Measurements from ENCODE around the gene EIF3K.

EIF3K gene

DNA sequence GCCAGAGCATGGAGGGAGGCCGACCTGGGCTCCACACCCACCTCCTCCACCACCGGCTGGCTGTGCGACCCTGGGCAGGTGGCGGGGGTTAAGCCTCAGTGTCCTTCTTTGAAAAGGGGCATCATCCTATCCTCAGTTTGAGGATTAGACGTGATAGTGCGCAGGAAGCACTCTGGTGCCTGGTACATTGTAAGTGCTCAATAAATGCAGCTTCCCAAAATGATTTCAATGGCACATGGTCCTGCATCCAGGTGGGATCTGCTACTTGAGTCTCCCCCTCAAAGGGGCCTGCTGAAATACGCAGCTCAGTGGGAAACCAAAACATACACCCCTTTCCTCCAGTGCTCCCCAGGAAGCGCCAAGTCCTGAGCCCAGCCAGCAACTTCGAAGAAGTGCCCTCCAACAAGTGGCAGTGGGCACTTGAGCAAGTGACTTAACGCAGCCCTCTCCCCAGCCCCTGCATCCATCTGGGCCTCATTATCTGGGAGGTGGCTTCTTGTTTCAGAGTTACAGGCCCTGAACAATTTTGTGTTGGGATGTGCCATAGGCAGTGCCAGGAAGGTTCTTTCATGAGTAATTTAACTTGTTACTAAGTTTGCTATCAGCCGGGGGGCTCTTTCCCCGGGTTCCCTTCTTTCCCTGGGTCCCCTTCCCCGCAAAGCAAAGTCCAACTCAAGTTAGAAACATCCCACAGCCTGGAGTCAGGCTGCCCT, 46.4 kb downstream of the EIF3K start:
- ATAC-seq: peak; percentile 3; the same call in 1 of the 3 replicates

DNA sequence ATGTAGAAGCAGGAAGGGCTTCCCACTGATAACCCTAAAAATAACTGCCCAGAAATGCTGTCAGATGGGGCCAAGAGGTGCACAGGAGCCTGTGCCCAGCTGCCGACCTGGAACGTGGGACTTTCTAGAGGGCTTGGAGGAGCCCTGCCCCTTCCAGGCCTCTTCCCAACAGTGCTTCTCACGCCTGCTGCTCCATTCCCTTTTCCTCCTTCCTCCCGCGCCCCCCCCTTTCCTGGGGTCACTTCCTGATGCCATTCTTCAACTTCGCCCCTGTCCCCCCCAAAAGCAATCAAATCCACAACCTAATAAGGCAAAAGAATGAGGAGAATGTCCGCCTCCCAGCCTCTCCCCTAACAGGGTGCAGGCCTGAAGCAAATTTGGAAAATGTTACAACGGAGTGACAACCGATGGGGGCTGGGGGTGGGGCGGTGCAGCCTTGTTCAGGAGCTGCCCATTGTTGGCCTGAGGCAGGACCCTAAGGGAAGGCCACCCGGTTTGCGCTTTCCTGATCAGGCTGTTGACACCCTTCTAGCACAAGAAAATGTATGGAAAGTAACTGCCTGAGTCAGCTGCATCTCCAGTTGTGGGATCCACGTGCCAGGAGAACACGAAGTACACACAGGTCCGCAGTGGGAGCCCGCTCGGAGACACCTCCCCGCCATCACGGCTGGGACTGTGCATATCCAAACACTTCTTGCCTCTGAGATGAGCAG, 47.1 kb downstream of the EIF3K start:
- TF ChIP-seq ISL1 (CRISPR knock-in tag; IDR thresholded peaks at IDR 0.05): no peak
- TF ChIP-seq, protein P1, sequence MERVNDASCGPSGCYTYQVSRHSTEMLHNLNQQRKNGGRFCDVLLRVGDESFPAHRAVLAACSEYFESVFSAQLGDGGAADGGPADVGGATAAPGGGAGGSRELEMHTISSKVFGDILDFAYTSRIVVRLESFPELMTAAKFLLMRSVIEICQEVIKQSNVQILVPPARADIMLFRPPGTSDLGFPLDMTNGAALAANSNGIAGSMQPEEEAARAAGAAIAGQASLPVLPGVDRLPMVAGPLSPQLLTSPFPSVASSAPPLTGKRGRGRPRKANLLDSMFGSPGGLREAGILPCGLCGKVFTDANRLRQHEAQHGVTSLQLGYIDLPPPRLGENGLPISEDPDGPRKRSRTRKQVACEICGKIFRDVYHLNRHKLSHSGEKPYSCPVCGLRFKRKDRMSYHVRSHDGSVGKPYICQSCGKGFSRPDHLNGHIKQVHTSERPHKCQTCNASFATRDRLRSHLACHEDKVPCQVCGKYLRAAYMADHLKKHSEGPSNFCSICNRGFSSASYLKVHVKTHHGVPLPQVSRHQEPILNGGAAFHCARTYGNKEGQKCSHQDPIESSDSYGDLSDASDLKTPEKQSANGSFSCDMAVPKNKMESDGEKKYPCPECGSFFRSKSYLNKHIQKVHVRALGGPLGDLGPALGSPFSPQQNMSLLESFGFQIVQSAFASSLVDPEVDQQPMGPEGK (CRISPR knock-in tag; IDR thresholded peaks at IDR 0.05; ENCODE audit: borderline replicate concordance): peak; percentile 61; the same call in 1 of the 2 replicates
- 0 out of 2 replicates have a peak, but pooled peaks have one; percentile 24 for TF ChIP-seq CSDC2 (CRISPR knock-in tag; IDR thresholded peaks at IDR 0.05)
- TF ChIP-seq RARB (CRISPR knock-in tag; IDR thresholded peaks at IDR 0.05): 0 out of 2 replicates have a peak, but pooled peaks have one; percentile 24
- peak; percentile 44 for ATAC-seq

More for the DNA sequence above, 46.4 kb downstream of the EIF3K start:
- TF ChIP-seq, protein P1 (CRISPR knock-in tag; IDR thresholded peaks at IDR 0.05; ENCODE audit: borderline replicate concordance): no peak
- TF ChIP-seq ZFP3 (CRISPR knock-in tag; IDR thresholded peaks at IDR 0.05): no peak
- no peak for TF ChIP-seq TOX (CRISPR knock-in tag; IDR thresholded peaks at IDR 0.05; ENCODE audit: borderline replicate concordance)
- no peak for TF ChIP-seq SNAI2 (CRISPR knock-in tag; IDR thresholded peaks at IDR 0.05)
- TF ChIP-seq, protein P2, sequence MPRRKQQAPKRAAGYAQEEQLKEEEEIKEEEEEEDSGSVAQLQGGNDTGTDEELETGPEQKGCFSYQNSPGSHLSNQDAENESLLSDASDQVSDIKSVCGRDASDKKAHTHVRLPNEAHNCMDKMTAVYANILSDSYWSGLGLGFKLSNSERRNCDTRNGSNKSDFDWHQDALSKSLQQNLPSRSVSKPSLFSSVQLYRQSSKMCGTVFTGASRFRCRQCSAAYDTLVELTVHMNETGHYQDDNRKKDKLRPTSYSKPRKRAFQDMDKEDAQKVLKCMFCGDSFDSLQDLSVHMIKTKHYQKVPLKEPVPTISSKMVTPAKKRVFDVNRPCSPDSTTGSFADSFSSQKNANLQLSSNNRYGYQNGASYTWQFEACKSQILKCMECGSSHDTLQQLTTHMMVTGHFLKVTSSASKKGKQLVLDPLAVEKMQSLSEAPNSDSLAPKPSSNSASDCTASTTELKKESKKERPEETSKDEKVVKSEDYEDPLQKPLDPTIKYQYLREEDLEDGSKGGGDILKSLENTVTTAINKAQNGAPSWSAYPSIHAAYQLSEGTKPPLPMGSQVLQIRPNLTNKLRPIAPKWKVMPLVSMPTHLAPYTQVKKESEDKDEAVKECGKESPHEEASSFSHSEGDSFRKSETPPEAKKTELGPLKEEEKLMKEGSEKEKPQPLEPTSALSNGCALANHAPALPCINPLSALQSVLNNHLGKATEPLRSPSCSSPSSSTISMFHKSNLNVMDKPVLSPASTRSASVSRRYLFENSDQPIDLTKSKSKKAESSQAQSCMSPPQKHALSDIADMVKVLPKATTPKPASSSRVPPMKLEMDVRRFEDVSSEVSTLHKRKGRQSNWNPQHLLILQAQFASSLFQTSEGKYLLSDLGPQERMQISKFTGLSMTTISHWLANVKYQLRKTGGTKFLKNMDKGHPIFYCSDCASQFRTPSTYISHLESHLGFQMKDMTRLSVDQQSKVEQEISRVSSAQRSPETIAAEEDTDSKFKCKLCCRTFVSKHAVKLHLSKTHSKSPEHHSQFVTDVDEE (CRISPR knock-in tag; IDR thresholded peaks at IDR 0.05): no peak
- TF ChIP-seq CSDC2 (CRISPR knock-in tag; IDR thresholded peaks at IDR 0.05): no peak
- no peak for TF ChIP-seq ZNF565 (CRISPR knock-in tag; conservative IDR thresholded peaks at IDR 0.05; ENCODE audit: low read depth)
- no peak for TF ChIP-seq ARNTL (CRISPR knock-in tag; IDR thresholded peaks at IDR 0.05; ENCODE audit: borderline replicate concordance, low read depth)
- TF ChIP-seq TCF4 (CRISPR knock-in tag; IDR thresholded peaks at IDR 0.05; ENCODE audit: borderline replicate concordance): no peak
- TF ChIP-seq, protein P3, sequence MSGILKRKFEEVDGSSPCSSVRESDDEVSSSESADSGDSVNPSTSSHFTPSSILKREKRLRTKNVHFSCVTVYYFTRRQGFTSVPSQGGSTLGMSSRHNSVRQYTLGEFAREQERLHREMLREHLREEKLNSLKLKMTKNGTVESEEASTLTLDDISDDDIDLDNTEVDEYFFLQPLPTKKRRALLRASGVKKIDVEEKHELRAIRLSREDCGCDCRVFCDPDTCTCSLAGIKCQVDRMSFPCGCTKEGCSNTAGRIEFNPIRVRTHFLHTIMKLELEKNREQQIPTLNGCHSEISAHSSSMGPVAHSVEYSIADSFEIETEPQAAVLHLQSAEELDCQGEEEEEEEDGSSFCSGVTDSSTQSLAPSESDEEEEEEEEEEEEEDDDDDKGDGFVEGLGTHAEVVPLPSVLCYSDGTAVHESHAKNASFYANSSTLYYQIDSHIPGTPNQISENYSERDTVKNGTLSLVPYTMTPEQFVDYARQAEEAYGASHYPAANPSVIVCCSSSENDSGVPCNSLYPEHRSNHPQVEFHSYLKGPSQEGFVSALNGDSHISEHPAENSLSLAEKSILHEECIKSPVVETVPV (CRISPR knock-in tag; IDR thresholded peaks at IDR 0.05): no peak
- TF ChIP-seq ZC3H10 (CRISPR knock-in tag; IDR thresholded peaks at IDR 0.05): no peak
- TF ChIP-seq, protein P4, sequence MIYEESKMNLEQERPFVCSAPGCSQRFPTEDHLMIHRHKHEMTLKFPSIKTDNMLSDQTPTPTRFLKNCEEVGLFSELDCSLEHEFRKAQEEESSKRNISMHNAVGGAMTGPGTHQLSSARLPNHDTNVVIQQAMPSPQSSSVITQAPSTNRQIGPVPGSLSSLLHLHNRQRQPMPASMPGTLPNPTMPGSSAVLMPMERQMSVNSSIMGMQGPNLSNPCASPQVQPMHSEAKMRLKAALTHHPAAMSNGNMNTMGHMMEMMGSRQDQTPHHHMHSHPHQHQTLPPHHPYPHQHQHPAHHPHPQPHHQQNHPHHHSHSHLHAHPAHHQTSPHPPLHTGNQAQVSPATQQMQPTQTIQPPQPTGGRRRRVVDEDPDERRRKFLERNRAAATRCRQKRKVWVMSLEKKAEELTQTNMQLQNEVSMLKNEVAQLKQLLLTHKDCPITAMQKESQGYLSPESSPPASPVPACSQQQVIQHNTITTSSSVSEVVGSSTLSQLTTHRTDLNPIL (CRISPR knock-in tag; IDR thresholded peaks at IDR 0.05; ENCODE audit: low read depth): no peak
- no peak for TF ChIP-seq PPARA (CRISPR knock-in tag; IDR thresholded peaks at IDR 0.05; ENCODE audit: borderline replicate concordance)
- no peak for TF ChIP-seq ZFP30 (CRISPR knock-in tag; IDR thresholded peaks at IDR 0.05)
- no peak for TF ChIP-seq ESRRG (CRISPR knock-in tag; IDR thresholded peaks at IDR 0.05)
- TF ChIP-seq GLIS3 (CRISPR knock-in tag; IDR thresholded peaks at IDR 0.05): no peak
- no peak for TF ChIP-seq BACH2 (CRISPR knock-in tag; IDR thresholded peaks at IDR 0.05; ENCODE audit: borderline replicate concordance)
- no peak for TF ChIP-seq OSR1 (CRISPR knock-in tag; IDR thresholded peaks at IDR 0.05)
- no peak for TF ChIP-seq ZNF8 (CRISPR knock-in tag; IDR thresholded peaks at IDR 0.05)
- TF ChIP-seq RARB (CRISPR knock-in tag; IDR thresholded peaks at IDR 0.05): no peak

All from SK-N-SH treated with all-trans-retinoic acid at 6 μM for 48 hours (cell line).